CD4-positive, alpha-beta T cell treated with Interleukin-6 at 100 ng/mL for 8 hours (primary cell): Measurements from ENCODE around the gene RCCD1.
A peak's percentile ranks its signal among the peaks of the same experiment; 100 is the strongest.
"Not testable (repeated sequence)": the region's sequence is repeated elsewhere in the genome, so short reads cannot be mapped to it uniquely, and the experiment has no call there.

ENCODE experiments used
- DNase-seq: peaks from one replicate; pipeline ENCODE4 v3.0.0-alpha.2; 2020; ENCODE audit warnings: mixed read lengths, low spot score

The RCCD1 gene

GRCh38 chr15:90918034-90918788, 36.5 kb upstream of the RCCD1 start:
- DNase-seq = no peak

- DNase-seq = no peak
Observed at GRCh38 chr15:90918835-90919234, 35.8 kb upstream of the RCCD1 start.

DNA sequence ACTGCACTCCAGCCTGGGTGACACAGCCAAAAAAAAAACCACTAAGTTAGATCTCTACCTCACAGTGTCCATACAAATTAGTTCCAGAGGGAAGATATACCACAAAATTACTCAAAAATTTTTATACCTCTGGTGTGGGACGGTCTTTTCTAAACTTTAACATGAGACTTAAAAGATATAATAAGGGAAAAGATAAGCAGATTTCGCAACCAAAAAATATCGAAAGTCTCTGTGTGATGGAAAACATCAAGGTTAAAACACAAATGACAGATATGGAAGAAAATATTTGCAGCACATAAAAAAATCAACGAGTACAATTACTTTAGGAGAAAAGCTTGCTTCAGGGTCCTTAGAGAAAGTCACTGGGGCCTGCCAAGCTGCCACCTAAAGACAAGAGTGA, 32.8 kb upstream of the RCCD1 start:
- DNase-seq = no peak

- not testable (repeated sequence) for DNase-seq
Observed at GRCh38 chr15:90922712-90923322, 31.9 kb upstream of the RCCD1 start.

GRCh38 chr15:90924375-90924774, 30.3 kb upstream of the RCCD1 start:
- DNase-seq = no peak

- DNase-seq = not testable (repeated sequence)
Observed at GRCh38 chr15:90926766-90927165, 27.9 kb upstream of the RCCD1 start.

- DNase-seq = not testable (repeated sequence)
Observed at GRCh38 chr15:90928106-90928505, 26.6 kb upstream of the RCCD1 start.

- DNase-seq = no peak
Observed at GRCh38 chr15:90929246-90930019, 25.3 kb upstream of the RCCD1 start.

- DNase-seq = no peak
Observed at GRCh38 chr15:90930861-90931574, 23.7 kb upstream of the RCCD1 start.

DNA sequence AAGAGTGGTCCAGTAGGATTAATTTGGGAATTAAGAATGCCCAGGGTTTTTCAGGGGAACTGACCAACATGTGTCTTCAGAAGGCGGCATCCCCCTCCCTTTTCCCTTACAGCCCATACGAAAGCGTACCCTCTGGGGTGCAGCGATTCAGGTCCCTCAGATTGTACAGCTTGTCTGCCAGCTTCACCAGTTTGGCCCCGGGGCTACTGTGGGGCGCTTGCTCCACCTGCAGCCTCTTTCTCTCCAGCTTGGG, 23.2 kb upstream of the RCCD1 start:
- no peak for DNase-seq

DNA sequence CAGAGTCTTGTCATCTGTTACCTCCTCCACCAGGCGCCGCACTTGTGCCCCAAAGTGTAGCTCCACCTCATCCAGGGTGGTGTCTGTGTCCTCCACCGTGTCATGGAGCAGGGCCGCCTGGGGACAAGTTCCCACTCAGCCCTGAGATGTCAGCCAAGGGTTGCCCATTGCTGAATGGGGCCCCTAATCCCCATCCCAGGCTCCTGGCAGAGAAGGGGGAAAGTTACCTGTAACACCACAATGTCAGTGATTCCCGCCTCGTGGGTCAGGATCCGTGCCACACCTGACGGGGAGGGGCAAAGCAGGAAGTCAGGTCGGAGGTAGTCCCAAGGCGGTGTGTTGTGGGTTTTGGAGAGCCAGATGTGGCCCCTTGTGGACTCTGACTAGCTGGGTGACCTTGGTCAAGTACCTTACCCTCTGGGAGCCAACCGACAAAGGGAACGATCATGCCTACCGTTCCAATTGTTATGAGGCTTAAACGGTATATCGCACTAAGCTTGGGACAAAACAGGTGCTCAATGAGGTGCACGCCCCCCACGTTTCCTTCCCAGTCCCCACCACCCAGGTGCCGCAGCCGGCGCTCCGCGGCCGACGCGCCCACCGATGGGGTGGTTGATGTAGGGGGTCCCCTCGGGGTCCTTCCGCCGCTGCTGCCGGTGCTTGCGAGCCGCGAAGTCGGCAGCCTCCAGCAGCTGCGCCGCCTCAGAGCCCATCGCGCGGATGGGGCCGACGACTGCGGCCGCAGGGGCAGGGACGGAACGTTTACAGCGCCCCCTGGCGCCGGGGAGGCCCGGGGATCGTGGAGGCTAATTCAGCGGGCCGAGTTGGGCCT, 22.6 kb upstream of the RCCD1 start, which contains the start of gene HDDC3:
Gene HDDC3, minus strand, starts transcription at position 722 of the 832 bp plus-strand sequence. Its CDS starts 9 bp downstream, at position 713.
- peak; percentile 86 for DNase-seq

GRCh38 chr15:90932660-90932991, 22.1 kb upstream of the RCCD1 start:
- DNase-seq = no peak

- DNase-seq = no peak
Observed at GRCh38 chr15:90933301-90933700, 21.4 kb upstream of the RCCD1 start.

DNA sequence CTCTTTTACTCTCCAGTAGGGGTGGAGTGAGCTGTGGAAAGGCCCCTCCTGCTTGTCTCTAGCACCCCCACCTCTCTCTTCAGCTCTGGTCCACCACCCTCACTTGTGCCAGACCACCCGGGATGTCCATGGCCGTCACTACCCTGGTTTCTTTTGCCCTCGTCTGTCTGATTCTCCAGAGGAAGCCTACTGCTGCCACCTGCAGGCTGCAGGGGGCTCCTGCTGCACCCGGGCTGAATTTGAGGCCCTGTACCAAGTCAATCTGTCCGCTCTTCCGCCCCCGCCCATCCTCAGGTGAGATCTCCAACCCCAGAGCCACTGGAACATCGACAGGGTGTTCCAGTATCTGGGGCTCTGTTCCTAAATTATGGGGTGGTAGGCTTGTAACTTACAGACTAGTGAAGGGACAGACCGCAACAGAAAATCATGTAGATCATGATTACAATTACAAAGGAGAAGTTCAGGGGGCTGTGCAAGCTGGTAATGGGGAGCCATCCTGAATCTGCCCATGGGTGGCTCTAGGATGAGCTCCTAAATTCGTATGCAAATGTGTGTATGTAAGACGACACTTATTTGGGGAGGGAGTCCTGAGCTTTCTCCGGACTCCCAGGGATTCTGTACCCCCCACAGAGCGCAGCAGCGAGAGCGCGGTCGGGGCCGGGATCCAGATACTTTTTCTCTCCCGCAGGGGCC, 20.3 kb upstream of the RCCD1 start:
- peak; percentile 86 for DNase-seq

DNA sequence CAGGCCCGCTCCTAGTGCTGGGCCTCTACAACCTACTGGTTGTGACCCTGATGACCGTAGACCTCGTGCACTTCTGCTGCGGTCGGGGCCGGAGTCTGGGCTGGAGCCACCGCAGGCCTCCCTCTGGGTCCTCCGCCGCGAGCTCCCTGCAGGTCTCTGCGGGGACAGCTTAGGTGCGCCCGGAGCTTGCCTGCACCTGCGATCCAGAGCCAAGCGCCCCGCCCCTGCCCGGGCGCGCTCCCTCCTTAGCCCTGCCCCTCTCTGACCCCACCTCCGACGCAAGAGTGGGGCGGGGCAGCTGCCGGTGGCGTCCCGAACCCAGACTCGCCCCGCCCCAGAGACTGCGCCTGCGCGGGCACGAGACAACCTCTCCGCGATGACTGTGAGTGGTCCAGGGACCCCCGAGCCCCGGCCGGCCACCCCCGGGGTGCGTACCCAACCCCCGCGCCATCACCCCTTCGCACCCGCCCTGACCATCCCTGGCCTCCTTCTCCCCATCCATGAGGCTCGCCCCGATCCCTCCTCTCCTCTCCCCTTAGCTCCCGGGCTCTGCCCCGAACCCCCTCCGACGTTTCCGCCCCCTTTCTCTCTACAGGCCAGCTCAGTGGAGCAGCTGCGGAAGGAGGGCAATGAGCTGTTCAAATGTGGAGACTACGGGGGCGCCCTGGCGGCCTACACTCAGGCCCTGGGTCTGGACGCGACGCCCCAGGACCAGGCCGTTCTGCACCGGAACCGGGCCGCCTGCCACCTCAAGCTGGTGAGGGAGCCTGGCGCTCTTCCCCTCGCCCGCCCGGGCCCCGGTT, 19.5 kb upstream of the RCCD1 start, which contains the start of gene UNC45A:
Gene UNC45A, plus strand, starts transcription at position 337 of the 803 bp plus-strand sequence. Its CDS starts 40 bp downstream, at position 377.
- peak; percentile 96 for DNase-seq

GRCh38 chr15:90936823-90937222, 17.9 kb upstream of the RCCD1 start:
- no peak for DNase-seq

DNA sequence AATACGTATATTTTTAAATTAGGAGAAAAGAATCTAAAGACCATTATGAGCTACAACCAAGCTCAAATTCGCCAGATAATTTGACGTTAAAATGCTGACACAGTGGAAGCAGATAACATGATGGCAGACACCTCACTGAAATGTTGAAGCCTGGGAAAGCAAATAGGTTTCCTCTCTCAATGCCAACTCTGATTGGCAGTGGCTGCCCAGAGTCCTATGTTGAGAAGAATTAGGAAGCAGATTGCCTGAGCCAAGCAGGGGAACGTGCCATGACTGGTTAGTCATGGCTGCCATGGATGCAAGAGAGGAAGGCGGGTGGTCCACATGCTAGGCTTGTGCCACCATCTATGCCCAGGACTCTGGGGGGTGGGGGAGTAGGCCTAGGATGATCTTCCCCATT, 16.4 kb upstream of the RCCD1 start:
- DNase-seq = no peak

DNA sequence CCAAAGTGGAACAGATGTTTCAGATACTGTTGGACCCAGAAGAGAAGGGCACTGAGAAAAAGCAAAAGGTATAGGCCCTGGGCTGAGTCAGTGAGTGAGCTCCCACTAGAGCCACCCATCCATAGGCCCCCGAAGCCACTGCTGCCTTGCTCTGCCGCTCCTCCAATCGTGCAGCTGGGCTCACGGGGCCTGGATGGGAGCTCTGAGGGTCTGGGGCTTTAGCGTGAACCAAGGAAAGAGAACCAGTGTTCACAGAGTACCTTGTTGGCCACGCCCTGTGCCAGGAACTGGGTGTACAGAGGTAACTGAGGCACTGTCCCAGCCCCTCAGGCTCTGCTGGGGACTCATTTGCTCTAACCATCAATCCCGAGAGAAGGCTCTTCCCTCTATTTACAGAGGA, 14.9 kb upstream of the RCCD1 start:
- DNase-seq = no peak

- no peak for DNase-seq
Observed at GRCh38 chr15:90941038-90941437, 13.6 kb upstream of the RCCD1 start.
